Fibroblast of skin of left quadriceps (primary cell): ENCODE measurements around the gene TANGO2.
A peak's percentile ranks its signal among the peaks of the same experiment; 100 is the strongest.

Experiments
- DNase-seq, 2 experiments: peaks; one replicate each; pipeline ENCODE4 v3.0.0-alpha.2; 2013; ENCODE audit warnings: low read depth in 2 of 2

The TANGO2 gene, protein sequence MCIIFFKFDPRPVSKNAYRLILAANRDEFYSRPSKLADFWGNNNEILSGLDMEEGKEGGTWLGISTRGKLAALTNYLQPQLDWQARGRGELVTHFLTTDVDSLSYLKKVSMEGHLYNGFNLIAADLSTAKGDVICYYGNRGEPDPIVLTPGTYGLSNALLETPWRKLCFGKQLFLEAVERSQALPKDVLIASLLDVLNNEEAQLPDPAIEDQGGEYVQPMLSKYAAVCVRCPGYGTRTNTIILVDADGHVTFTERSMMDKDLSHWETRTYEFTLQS

DNA sequence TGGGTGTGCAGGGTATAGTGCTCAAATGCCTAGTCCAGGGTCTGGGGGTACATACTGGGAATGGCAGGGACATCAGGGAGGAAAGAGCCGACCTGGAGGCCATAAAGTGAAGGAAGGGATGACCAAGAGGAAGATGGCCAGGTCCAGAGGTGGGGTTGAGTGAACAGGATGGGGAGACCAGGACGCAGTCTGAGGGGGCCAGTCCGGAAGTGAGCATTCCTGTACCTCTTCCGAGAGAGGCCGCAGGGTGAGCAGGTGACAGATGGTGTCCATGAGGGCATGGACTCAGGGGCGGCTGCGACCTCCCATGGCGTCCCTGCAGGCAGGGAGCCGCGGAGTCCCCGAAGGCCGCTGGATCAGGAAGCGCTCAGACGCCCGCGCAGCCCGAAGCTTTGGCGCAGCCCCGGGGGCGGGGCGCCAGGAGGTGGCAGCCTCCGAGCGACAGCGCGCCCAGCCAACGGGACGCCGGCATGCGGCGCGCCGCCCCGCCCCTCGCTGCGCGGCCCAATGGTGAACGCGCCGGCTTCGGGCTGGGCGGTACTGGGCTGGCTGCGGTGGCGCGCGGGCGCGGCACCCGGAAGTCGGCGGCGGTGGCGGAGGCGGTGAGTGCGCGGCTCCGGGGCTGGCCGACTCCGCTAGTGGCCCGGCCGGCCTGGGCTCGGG, at the start of gene TANGO2:
Gene TANGO2, plus strand, starts transcription at position 578 of the 663 bp plus-strand sequence. CDS start 15,689 bp downstream, outside the sequence.
- peak; percentile 74 to 77 for DNase-seq

DNA sequence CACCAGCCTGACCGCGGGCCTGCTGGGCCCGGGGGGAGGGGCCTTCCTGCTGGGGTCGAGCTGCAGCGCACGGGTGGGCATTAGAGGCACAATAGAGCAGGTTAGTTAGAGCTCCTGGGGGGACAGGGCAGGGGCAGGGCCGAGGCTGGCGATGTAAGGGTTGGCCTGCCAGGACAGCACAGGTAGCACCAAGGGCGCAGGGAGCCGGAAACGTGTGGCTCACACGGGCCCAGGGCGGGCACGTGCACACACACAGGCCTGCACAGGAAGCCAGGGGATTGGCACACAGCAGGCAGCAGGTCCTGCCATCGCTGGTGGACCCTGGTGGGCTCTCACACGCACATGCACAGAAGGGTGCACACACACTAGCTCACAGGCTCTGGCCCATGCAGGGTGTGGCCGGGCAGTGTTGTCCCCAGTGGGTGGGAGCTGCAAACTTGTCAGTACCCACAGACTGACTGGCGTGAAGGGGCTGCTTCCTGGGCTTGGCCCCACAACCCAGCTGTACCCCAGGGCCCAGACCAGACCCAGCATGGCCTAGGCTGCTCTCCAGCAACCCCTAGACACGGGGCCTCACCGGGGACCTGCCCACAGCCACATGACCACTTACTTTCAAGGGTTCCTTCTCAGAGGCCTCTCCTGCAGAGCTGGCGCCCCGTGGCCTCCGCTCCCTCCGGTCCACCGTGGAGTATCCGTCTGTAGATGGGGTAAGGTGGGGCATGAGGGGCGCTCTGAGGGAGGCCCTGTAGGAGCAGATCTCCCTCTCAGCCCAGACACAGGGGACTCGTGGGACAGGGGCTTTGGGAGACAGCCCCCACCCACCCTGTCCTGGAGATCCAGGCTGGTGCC, 49.4 kb upstream of the TANGO2 start:
- DNase-seq = no peak

DNA sequence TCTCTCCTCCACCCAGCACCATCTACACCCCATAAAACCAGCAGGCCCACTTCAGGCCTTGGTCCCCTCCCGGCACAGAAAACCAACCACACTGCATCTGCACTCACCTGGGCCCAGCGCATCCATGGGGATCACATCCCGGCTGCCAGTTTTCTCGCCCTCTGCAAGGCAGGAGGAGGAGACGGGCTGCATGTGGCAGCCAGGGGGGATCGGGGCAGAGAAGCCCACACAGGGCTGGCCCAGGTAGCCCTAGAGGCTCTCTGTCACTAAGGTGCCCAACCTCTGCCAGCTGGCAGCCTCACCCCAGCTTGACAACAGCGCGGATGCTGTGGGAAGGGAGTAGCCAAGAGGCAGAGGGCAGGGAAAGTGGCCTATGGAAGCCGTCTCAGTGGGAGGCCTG, 48.7 kb upstream of the TANGO2 start:
- DNase-seq = no peak

DNA sequence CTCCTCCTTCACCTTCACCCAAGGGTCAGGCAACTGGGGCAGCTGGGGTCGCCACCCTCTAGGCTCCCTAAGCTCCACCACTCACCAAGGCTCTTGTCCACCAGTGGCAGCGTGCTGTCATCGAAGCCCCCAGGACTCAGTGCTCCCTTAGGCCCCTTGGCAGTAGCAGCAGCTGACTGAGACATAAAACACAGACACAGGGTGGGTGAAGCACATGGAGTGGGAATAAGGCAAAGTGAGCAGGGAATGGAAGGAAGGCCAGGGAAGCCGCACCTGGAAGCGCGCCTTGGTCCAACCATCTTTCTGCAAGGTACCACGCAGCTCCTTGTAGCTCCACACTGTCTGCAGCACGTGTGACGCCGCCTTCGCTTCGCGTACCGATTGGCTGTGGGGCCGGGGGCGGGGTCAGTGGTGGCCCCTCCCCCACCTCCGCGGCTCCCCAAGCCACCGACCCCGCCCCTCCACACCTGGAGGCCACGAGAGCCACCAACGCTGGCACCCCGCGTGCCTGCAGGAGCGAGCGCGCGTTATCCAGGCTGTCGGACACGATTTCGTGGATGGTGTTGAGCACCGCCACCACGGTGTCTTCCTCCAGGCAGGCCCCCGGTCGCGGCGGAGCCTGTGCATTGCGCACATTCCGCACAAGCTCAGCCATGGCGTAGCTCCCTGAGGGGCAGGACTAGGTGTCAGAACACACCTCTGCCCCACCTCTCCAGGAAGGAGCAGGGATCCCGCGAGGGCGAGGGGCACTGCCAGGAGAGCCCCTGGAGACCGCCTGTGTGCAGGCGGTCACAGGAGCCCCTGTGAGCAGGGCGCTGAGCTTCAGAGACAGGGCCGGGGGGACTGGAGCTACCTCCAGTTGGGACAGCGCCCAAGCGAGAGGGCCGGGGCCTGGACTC, 48.0 kb upstream of the TANGO2 start:
- no peak for DNase-seq

DNA sequence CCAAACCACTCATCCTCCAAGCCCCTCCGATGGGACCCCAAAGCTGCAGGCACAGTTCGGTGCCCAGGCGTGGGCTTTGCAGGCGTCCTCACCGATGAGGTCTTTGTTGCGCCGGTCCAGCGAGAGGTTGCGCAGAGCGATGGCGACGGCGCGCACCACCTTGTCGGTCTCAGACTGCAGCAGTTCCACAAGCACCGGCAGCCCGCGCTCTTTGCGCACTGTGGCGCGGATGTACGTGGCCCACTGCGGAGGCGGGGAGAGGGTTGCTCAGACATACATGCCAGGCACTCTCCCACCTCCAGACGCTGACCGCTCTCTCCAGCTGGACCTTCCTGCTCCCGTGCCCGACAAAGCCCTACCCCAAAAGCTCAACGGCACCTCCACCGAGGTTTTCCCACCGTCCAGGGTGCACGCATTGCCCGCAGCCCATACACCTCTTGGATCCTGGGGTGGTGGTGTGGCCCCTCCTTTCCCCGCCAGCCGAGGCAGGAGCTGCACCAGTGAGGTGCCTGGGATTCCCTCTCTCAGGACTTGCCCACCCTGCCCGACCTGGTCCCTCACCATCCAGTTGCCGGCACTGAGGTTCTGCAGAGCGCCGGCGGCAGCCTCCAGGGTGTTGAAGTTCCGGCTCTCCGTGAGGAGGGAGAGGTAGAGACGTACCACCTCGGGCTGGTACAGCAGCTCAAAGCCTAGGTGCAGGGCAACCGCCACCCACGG, 47.2 kb upstream of the TANGO2 start:
- no peak for DNase-seq

DNA sequence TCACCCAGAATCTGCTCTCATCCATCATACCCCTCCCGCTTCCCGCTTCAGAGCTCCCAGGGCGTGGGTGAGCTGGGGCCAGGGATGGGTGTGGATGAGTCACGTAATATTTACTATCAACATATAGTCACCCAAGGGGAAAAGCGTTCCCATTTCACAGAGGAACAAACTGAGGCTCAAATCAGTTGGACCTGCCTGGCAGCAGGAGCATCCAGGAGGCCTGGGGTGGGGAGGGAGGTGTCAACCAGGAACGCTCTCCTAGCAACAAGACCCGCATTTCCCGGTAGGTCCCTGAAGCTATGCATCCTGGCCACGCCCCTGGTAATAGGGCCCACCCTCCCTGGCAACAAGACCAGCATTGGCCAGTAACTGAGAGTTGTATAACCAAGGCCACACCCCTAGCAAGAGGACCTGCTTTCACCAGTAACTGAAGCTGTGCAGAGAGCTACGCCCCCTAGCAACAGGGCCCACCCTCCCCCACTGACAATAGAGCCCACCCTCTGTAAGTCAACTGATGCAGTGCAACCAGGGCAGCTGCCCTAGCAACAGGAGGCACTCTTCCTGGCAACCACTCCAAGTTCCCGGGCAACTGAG, 46.5 kb upstream of the TANGO2 start:
- DNase-seq = no peak

DNA sequence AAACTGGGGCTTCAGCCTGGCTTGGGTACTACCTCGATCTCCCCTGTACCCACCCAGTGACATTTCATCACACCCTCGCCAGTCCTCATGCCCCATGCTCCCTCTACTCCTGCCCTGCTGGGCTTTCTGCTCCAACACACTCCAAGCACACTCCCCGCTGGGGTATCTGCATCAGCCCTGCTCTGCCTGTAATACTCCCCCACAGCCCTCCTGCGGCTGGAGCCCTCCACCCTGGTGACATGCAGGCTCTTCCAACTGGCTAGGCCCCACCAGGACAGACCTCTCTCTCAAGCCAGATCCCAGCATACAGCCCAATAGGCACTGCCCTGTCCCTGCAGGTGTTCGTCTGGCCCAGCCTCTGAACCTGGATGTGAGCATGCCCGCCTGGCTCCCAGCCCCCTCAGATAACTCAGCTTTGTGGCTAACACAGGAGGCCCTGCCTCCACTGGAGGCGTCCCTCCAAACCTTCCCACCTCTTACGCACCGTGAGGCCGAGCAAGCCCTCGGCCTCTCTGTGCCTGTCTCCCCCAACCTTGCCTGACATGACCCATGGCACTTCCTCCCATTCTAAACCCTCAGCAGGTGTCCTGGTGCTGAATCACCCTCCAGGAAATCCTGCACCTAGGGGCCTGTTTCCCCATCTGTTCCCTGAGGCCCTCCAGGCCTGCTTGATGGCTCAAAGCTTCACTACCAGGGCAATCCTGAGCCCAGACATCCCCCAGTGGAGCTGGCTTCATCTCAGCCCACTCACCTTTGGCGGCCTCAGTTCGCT, 45.8 kb upstream of the TANGO2 start:
- DNase-seq = no peak

DNA sequence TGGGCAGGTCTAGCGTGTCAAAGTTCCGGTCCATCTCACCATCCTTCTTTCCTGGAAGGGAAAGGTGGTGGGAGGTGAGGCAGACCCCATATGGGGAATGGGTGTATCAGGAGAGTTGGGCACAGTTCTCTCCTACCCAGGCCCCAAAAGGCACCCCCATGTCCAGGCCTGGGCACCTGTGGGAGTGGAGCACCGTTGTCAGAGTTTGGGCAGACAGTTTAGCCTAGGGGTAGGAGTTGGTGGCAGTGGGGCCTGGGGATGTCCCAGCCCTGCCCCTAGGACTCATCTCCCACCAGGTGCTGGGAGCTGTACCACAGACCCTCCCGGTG, 45.2 kb upstream of the TANGO2 start:
- no peak for DNase-seq

DNA sequence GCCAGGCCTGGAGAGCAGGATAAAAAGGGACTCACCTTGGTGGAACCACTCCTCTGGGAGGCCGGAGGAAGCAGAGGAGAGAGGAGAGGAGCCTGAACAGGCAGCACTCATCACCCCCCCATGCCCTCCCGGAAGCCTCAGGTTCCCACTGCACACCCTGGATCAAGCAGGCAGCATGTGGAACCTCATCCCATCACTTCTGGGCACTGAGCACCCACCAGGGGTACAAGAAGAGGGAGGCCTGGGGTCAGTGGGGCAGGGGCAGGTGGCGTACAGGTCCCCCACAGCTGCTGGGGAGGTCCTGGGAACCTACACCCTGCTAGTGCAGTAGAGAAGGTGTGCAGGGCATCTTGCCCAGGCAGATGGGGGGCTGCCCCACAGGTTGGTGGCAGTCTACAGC, 44.2 kb upstream of the TANGO2 start:
- no peak for DNase-seq

DNA sequence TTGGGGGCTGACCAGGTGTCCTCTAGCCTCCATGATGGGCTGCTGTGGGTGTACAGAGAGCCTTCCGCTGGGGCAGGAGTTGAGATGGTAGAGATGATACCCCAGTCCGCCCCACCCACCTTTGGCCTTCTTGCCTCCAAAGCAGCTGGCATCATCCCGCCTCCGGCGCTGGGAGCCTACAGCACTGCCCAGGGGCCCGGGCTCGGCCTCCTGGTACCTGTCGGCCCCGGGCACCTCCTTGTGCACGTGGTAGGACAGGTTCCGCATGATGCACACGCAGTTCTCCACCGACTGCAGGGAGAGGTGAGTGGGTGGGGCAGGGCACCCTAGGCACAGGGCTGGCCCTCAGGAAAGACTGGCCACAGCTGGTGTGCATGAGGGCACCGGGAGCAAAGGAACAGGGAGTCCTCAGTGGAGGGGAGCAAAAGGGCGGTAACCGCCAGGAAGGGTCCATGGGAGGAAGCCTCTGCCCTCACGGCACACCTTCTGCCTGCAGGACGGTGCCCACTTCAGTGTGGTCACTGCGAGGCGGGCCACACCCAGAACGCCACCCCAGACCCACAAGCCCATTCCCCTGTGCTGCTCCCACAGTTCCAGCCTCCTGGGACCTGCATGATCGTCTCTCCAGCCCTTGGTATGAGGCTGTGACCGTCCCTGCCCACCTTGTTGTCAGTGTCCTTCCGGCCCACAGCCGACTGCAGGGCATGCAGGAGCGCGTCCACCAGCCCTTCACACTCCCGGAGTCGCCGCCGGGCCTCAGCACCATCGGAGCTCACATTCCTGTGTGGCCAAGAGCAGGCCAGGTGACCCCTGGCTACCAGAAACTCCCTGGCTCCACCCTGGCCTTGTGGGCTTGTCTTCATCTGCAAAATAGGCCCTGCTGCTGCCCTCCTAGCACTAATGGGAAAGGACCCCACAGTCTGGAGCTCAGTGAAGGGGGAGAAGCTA, 43.3 kb upstream of the TANGO2 start:
- DNase-seq = no peak

DNA sequence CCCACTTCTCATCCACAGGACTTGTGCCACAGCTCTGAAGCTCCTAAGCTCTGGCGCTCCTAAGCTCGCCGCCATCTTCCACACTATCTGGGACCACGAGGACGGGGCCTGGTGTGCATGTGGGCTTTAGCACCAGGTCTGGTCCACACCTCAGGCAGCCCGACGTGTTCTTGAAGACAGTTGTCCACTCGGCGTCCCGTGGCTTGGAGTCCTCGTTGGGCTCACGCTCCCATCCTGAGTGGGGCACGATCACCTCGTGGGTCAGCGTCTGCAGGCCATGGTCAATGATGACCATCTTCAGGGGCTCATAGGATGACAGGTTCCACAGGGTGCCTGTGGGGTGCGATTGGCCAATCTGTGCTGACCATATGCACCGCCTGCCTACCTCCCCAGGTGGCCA, 42.2 kb upstream of the TANGO2 start:
- no peak for DNase-seq

DNA sequence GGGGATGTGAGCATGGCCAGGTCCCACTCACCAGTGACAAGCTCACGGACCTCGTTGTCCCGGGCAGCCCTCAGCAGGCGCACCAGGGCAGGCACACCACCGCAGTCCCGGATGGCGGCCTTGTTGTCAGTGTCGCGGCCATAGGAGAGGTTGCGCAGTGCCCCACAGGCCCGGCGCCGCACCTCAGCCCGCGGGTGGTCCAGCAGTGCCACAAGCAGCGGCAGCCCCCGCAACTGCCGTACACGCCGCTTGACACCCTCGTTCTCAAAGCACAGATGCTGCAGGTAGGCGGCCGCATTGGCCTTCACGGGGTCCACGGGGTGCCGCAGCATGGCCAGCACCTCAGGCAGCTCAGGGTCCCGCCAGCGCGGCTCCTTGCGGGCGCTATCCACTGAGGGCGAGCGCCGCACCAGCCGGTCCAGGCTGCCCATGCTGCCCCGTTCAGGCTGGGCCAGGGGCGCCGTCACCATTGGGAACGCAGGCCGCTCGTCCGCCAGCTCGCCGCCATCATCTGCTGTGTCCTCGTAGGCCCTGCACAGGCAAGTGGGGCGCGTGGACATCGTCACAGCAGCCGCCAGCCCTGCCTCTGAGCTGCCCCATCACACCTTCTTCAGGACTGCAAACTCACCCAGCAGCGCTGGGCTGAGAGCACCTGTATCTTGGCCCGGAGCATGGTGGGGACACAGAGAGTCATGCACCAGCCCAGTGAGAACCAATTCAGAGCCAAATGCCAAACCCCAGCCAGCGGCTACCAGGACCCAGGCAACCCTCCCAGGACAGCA, 41.0 kb upstream of the TANGO2 start:
- DNase-seq = no peak

DNA sequence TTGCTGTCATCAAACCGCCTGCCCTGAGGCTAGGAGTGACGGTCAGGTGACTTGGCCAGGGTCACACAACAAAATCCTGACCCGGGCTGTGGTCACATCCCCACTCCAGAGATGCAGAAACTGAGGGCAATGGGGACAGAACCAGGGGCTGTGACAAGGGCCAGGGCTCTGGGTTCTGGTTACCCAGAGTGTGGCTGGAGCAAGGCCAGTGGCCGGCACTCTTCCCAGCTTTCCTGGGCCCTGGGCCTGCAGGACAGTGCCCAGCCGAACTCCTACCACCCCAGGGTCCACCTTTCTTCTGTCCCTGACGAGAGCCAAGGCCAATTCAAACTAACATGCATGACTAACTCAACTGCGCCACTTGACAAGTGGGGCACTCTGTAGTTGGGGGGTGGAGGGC, 40.1 kb upstream of the TANGO2 start:
- no peak for DNase-seq

DNA sequence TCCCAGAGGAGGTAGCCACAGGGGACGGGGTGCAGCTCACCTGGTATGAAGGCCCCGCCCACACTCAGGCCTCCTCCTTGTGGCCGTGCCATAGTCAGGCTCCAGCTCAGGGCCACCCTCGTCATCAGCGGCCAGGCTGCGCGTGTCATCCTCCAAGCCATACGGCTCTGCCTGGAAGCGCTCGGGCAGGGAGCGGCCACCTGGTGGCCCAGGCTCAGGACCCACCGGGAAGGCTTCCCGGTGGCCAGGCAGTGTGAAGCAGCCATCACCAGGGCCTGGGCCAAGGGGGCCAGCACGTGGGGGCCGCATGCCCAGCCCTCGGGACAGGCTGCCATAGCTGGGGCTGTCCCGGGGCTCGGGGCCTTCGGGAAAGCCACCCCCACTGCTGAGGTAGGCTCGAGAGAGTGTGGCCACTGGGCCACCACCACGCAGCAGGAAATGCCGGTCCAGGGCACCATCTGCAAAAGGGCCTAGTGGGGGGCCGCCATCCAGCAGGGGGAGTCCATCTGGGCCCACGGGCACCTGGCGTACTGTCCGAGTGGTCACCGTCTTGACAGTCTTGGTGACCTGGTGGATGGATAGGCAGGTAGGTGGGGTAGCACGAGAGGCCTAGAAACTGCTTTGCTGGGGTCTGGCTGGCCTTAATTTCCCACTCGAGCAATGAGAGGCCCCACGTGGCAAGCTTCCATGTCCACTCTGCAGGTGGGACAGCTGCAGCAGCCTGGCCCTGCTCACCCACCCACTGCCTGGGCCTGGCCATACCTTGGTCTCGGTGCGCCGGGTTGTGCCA, 39.5 kb upstream of the TANGO2 start:
- DNase-seq = no peak

DNA sequence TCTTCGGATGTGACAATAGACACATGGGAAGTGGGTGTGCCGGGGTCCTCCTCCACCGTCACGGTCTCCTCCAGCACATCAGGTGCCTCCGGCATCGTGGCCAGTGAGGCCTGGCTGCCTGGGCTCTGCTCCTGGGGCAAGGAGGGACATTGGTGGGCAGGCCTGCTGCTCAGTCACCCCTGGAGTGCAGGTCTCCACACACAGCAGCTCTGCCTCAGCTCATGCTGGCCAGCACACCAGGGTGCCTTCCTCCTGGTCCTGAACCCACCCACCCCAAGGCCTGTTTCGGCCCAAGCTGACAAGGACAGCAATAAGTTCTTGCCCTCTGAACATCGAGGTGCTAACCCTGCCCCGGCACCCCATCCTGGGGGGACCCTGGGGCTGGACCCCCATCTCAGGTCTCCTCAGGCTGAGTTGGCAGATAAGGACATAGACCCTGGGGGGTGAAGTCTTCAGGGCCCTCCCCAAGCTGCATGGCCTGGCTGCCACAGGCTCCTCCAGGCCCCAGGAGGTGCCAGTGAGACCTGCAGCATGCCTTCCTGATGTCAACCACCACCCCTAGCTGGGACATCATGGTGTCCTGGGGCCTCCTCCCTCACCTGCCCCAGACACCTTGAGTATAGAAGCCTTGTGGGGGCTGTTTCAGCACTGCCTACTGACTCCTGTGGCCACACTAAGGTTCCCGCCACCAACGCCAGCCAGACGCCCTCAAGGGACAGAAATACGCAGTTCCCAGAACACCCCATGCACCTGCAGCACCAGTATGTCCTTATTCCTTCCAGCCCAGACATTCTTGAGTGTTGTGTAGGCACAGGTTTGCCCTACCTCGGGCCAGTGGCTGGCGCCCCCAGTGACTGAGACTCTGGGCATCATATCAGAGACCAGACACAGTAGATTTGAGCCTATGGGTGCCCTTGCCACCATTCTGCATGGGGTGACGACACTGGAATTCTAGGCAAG, 38.7 kb upstream of the TANGO2 start:
- no peak for DNase-seq

DNA sequence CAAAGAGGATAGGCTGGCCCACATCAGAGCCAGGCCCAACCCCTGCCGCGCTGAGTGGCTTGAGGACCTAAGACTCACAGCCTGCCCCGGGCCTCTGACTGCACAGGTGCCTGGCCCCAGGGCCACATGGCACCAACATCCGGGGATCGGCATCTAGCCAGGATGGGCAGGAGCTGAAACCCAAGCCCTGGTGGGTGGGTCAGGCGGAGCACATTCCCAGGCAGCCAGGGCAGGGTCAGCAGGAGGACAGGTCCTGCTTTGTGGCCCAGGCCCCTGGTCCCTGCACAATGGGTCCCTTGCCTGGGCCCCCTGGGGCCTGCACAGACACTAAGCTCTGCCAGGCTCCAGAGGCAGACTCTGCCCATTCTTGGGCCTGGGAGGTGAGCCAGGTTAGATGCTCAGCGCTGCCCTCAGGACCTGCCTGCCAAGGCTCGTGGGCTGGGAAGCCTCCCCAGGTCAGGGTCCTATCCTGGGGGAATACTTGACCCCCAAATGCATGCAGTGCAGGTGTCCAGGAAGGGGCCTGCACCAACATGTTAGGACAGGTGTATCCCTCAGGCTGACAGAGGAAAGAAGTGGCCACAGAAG, 37.8 kb upstream of the TANGO2 start:
- DNase-seq = no peak
